ENCODE measurements around the gene ABLIM1. TPM values are rescaled to one million over a fixed set of nuclear protein-coding genes. Genes with fewer than 3 reads are reported as not detected.

Gene ABLIM1
- total RNA-seq, 1 donor from 2014 or later = 76.9 TPM

- H3K4me3 Mint-ChIP-seq = no peak overlapping the region
- H3K36me3 Mint-ChIP-seq (ENCODE audit: low read depth) = no peaks in the 10 kb centered on the region
- no peaks in the 10 kb centered on the region for H3K4me1 Mint-ChIP-seq
- peaks cover 5% of the 10 kb centered on the region for H3K27me3 Mint-ChIP-seq
- DNase-seq (no peak), ATAC-seq (ENCODE audit: low read depth) (no peak)
- H3K9me3 Mint-ChIP-seq = no peaks in the 10 kb centered on the region
- no peak overlapping the region for H3K27ac Mint-ChIP-seq
- TF ChIP-seq CTCF (IDR thresholded peaks at IDR 0.05) = no peak
- POLR2A ChIA-PET = no interaction called here
- intact Hi-C loops (cut with micrococcal nuclease) = no loop called here
- CTCF ChIA-PET = interaction anchor here (1.1 kb wide), 1 partner anchor 12 kb away, joined by 4 read pairs; no protein-coding TSS in a partner anchor
Observed at GRCh38 chr10:114682121-114682520, 24.0 kb upstream of the ABLIM1 start.

- CTCF ChIA-PET = interaction anchor here (1.1 kb wide), 1 partner anchor 13 kb away, joined by 4 read pairs; no protein-coding TSS in a partner anchor
- no peak overlapping the region for H3K4me3 Mint-ChIP-seq
Observed at GRCh38 chr10:114681542-114681941, 23.5 kb upstream of the ABLIM1 start.

GRCh38 chr10:114680543-114681117 is 22.6 kb upstream of the ABLIM1 start:
- ATAC-seq (ENCODE audit: low read depth) = no peak
- Mint-ChIP-seq H3K36me3 (ENCODE audit: low read depth) (no peaks in the 10 kb centered on the region), H3K4me3 (no peak overlapping the region), H3K27me3 (peaks cover 7% of the 10 kb centered on the region), H3K4me1 (no peaks in the 10 kb centered on the region), H3K27ac (no peak overlapping the region), H3K9me3 (no peaks in the 10 kb centered on the region)
- intact Hi-C loops (cut with micrococcal nuclease) = no loop called here
- no peak for DNase-seq
- ChIA-PET POLR2A (no interaction called here), CTCF (no interaction called here)
- no peak for TF ChIP-seq CTCF (IDR thresholded peaks at IDR 0.05)

More at GRCh38 chr10:114681542-114681941, 23.5 kb upstream of the ABLIM1 start:
- Mint-ChIP-seq H3K4me1 (no peaks in the 10 kb centered on the region), H3K36me3 (ENCODE audit: low read depth) (no peaks in the 10 kb centered on the region), H3K27ac (no peak overlapping the region), H3K27me3 (peaks cover 7% of the 10 kb centered on the region), H3K9me3 (no peaks in the 10 kb centered on the region)
- ATAC-seq (ENCODE audit: low read depth) (no peak), DNase-seq (no peak)
- POLR2A ChIA-PET = no interaction called here
- TF ChIP-seq CTCF (IDR thresholded peaks at IDR 0.05) = no peak
- intact Hi-C loops (cut with micrococcal nuclease) = no loop called here

- H3K27ac Mint-ChIP-seq = no peak overlapping the region
- no peaks in the 10 kb centered on the region for H3K9me3 Mint-ChIP-seq
- no peak for DNase-seq
- no peak for TF ChIP-seq CTCF (IDR thresholded peaks at IDR 0.05)
- peaks cover 7% of the 10 kb centered on the region for H3K27me3 Mint-ChIP-seq
- ChIA-PET POLR2A (no interaction called here), CTCF (no interaction called here)
- ATAC-seq (ENCODE audit: low read depth) = no peak
- intact Hi-C loops (cut with micrococcal nuclease) = no loop called here
- no peaks in the 10 kb centered on the region for H3K4me1 Mint-ChIP-seq
- H3K4me3 Mint-ChIP-seq = no peak overlapping the region
- H3K36me3 Mint-ChIP-seq (ENCODE audit: low read depth) = no peaks in the 10 kb centered on the region
Observed at GRCh38 chr10:114679552-114679951, 21.5 kb upstream of the ABLIM1 start.

- Mint-ChIP-seq H3K27ac (no peak overlapping the region), H3K9me3 (no peaks in the 10 kb centered on the region), H3K27me3 (peaks cover 5% of the 10 kb centered on the region), H3K4me1 (no peaks in the 10 kb centered on the region), H3K4me3 (no peak overlapping the region), H3K36me3 (ENCODE audit: low read depth) (no peaks in the 10 kb centered on the region)
- intact Hi-C loops (cut with micrococcal nuclease) = no loop called here
- TF ChIP-seq CTCF (IDR thresholded peaks at IDR 0.05) = no peak
- no peak for ATAC-seq (ENCODE audit: low read depth)
- ChIA-PET POLR2A (interaction anchor here (0.6 kb wide), 1 partner anchor 229 kb away, joined by 3 read pairs; no protein-coding TSS in a partner anchor), CTCF (no interaction called here)
- no peak for DNase-seq
Observed at GRCh38 chr10:114678820-114679219, 20.7 kb upstream of the ABLIM1 start.
